GM19238 (cell line): ENCODE results near the gene HOXD12.
A peak's percentile ranks its signal among the peaks of the same experiment; 100 is the strongest.

ENCODE experiments used
- DNase-seq: peaks from one replicate; pipeline ENCODE4 v3.0.0; 2011; ENCODE audit warnings: low spot score; ENCODE audit not compliant: insufficient read length

HOXD12 gene

GRCh38 chr2:176080540-176081375, 18.8 kb upstream of the HOXD12 start:
- no peak for DNase-seq

DNA sequence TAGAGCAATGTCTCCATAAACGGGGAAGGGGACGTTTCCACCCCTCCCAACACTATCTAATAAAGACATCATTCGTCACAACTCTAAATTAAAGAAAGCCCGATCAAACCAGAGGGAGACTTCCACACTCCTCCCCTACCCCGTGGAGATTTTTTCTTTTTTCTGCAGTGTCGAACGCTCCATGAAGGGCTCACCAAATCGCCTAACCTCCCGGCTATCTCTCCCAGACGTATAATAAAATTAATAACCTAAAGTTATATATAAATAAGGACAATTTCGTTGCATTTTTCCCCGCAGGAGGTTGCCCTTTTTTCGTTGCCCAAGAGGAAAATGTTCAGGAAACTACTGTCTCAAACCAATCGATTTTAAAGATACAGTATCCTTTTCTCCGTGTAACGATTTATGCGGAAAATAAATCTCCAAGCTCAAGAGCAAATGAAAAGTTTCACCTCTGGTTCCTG, 18.2 kb upstream of the HOXD12 start:
- DNase-seq = no peak

- no peak for DNase-seq
These were observed 17.6 kb upstream of the HOXD12 start for GRCh38 chr2:176081837-176082524.

DNA sequence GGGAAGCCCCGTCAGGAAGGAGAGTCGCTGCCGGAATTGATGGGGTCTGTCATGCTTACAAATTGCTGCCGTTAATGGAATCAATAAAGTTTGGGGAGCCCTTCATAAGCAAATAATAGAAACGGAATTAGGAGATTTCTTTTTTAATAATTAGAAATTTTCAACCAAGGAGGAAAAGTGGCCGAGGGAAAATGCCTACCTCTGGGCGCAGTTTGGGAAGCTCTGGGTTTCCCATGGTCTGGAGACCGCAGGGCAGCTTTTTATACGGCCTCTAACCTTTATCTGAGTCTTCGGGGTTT, 17.1 kb upstream of the HOXD12 start:
- DNase-seq = no peak

- DNase-seq = no peak
These were observed 16.5 kb upstream of the HOXD12 start for GRCh38 chr2:176082824-176083751.

GRCh38 chr2:176083796-176084261, 15.8 kb upstream of the HOXD12 start, which contains the start of gene EVX2:
Gene EVX2, minus strand, starts transcription at chr2:176083962. Its CDS starts 186 bp downstream, at chr2:176083776.
- DNase-seq = no peak

GRCh38 chr2:176084611-176085119, 14.9 kb upstream of the HOXD12 start:
- DNase-seq = no peak

DNA sequence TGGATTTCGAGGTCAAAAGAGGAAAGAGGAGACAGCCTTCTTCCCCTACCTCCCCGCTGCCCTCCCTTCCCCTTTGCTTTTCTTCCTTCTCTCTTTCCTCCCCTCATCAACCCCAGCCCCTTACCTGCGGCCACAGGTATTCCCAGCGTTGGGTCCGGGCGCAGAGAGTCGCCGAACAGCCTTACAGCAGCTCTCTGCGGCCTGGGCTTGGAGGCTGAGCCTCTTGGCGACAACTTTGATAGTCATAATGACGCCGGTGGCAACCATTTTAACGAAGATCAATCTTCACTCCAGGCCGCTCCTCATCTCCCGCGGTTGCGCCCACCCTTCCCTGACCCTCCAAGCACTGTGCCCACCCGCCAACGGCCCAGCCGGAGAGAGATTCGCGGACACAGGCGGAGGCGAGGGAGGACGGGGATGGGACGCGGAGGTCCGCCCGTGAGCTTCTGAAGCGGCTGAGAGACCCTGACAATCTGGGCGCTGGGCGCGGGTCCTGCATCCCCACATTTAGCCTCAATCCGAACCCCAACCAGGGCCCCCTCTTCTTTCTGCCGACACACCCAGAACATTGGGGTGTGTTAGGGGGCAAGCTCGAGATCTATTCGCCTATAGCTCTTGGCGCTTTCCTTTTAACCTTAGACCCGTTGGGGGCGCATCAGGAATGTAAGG, 14.3 kb upstream of the HOXD12 start:
- no peak for DNase-seq

DNA sequence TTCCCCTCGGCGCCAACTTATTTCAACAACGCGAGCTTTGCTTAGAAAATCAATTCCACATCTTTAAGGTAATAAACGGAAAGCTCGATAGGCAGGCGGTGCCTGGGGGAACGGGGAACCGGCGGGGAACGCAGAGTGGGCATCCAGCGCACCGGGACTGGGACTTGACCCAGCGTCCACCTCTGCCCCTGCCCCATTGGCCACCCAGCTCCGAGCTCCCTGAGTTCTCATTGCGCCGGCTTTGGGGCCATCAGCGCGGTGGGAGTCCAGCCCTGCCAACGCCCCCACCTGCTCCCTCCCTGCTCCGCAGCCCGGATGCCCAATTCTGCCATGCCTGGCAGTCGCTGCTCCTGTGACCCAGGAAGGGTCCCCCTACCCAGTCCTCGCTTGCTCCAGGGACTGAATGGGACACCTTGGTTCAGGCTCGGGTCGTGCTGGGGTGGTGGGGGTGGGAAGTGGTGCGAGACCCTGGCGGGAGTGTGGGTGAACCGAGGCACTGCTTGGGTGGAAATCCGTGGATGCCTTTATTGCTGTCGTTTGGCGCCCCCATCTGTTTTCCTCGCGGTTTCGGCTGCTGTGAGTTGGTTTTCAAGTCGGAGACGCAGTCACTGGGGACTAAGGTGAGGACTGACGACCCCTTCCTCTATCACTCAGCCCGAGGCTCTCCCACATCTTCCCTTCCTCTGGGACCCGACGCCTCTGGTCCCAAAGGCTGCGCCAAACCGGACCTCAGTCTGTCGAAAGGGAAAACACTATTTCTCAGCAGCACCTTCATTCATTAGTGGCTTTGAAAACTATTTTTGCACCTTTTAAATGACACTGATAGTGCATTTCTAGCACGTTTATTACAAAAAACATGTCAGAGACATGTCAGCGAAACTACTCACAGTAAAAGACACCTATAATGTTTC, 13.5 kb upstream of the HOXD12 start:
- no peak for DNase-seq

DNA sequence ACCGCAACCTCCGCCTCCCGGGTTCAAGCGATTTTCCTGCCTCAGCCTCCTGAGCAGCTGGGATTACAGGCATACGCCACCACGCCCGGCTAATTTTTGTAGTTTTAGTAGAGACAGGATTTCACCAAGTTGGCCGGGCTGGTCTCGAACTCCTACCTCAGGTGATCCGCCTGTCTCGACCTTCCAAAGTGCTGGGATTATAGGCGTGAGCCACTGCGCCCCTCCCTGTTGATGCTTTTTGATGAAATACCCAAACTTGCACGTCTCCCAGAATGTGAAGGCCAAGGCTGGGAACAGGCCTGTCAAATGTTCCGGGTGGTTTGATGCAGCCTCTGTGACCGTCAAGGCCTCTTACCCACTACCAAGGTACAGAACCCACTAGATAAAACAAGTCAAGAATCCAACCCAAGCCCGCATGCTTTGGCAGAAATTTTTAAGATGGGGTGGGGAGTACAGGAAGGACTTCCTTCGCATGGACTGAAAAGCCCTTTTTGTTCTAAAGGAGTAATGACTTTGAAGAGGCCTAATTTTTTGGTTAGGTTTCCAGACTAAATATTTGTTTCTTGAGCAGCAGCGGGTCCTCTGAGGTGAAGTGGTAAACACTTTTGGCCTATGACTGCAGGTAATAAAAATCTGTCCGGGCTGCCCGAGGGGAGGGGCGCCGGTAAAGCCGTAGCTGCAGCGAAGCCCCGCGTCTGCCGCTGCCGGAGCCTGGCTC, 12.1 kb upstream of the HOXD12 start:
- no peak for DNase-seq

GRCh38 chr2:176088048-176088936, 11.3 kb upstream of the HOXD12 start:
- peak; percentile 52 for DNase-seq

DNA sequence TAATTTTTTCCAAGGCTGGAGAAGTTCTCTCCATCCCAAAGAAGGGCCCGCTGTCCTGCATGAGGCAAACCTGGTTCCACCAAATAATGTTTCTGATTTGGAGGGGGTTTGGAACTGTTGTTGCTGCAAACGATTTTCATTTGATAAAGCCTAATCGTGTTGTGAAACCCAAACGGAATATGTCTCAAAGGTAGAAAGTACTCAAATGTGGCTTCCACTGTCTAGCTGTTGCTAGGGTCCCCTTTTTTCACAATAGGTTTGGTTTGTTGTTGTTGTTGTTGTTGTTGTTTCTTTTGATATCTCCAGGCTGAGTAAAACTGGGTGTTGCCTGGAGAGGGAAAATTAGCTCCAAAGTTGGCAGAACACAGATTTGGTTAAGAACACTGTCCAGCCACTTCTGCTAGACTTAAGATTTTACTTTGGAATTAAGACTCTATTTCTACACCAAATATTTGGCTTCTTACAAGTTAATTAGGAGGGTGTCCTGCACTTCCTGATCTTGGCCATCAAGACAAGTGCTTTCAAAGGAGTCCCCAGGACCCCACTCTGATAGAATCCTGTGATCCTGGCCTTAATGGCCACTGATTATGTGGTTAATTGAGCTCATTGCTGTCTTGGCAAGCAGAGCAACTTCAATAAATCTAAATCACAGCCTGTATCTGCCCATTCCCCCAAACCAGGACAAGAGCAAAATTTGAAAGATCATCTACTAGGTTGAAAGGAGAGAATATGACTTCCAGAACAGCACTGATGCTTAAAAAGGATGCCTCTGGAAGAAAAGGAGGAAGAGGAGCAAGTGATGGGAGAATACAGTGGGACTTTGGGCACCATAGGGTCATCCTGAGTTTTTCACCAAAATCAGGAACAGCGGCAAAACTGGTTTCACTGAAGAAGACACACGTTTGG, 10.4 kb upstream of the HOXD12 start:
- DNase-seq = no peak

- DNase-seq = no peak
These were observed 9.7 kb upstream of the HOXD12 start for GRCh38 chr2:176089843-176090395.

DNA sequence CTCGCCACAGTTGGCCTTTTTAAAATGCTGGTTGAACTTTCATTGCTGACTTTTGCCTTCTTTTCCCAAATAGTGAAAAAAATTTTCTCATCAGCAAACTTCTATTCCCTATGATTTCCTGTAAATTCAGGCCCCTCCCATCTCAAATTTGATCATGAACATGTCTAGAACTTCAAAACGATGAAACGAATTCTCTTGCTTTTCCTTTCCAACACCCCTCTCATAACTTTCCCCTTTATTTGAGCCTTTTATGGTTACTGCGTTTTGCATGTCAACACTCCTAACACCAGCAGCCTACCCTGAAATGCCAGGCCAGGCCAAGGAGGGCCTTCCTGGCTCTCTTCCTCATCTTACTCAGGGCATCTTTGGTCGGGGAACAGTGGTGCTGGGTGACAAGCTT, 8.7 kb upstream of the HOXD12 start:
- DNase-seq = no peak

DNA sequence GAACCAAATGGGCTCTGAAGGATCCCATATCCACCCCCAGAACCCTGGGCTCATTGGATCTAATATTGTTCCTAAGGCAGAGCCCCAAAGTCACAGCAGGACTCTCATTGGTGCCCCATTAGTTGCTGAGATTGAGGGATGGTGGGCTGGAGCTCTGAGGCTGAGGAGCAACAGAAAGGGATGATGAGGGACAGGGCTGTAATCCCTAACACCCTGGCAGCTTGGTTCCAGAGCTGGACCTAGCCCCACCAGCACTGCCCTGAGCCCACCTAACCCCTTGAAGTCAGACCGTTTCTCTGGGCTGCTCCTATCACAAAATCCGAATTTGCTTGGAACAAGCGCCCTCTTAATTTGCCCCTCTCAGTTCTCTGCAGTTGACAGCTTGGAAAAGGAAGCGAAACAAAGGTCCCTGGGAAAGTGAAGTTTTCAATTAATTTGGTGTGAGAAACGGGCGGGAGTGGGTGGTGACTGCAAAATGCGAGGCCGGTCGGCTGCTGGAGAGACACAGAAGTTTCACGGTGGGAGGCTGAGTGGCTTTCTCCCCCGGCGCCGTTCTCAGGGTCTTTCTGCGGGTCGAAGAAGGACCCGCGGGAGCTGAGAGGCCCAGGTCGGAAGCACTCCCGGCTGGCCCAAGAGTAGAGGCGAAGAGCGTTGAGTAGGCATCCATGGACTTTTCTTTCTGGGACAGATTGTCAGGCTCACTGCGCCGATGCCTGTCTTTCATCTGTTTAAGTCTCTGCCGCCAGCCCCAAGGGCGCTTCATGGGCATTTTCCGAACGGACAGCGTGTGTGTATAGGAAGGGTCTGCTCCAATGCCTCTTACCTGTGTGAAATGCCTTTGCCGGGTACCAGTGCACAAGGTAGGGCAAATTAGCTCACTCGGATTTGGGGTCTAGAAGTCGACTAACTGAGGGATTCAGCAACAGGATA, 8.0 kb upstream of the HOXD12 start:
- no peak for DNase-seq
